Right hindlimb (tissue), 1 donor: Measurements from ENCODE around the gene CYP4F8.
"Not testable (repeated sequence)": the region's sequence is repeated elsewhere in the genome, so short reads cannot be mapped to it uniquely, and the experiment has no call there.

Experiments
- DNase-seq: peaks from one replicate; pipeline ENCODE4 v3.0.0-alpha.2; 2018

Gene CYP4F8

DNA sequence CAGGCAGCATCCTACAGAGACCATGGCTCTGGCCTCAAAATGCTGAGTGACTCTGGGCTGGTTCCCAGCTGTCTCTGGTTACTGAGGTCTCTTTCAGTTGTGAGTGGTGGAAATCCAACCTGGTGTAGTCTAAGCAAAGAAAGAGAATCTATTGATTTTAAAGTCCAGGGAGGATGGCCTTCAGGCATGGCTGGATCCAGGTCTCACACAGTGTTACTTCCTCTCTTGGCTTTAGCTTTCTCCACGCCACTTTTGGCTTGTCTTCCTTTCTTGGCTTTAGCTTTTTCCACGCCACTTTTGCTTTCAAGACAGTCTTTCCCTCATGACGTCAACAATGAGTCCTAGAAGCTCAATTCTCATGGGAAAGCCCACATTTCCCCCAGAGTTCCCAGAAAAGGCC, 29.8 kb downstream of the CYP4F8 start:
- DNase-seq: no peak

DNA sequence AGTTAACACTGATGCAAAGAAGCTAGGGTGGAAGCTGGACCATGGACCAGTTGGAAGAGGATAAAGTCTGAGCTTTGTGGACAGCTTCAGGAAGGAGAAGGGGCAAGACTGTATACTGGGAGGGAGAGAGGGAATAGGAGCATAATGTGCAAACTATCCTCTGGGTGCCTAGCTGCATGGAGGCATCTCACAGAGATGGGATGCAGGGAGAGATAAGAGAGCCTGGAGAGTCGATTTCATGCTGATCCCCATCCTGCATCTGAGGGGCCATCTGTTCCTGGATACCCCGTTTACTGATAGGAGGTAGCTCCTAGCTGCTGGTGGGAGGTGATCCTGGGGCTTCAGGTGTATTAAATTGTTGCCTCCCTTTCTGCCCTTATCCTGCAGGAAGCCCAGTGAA, 34.5 kb downstream of the CYP4F8 start:
- DNase-seq: no peak

- DNase-seq: not testable (repeated sequence)
These were observed 35.1 kb downstream of the CYP4F8 start for GRCh38 chr19:15650123-15650522.

- DNase-seq: no peak
These were observed 36.8 kb downstream of the CYP4F8 start for GRCh38 chr19:15651791-15652190.

GRCh38 chr19:15652559-15653278, 37.7 kb downstream of the CYP4F8 start:
- DNase-seq: no peak

GRCh38 chr19:15656467-15656866, 41.4 kb downstream of the CYP4F8 start:
- DNase-seq: no peak

- no peak for DNase-seq
These were observed 48.2 kb downstream of the CYP4F8 start for GRCh38 chr19:15663247-15663646.

DNA sequence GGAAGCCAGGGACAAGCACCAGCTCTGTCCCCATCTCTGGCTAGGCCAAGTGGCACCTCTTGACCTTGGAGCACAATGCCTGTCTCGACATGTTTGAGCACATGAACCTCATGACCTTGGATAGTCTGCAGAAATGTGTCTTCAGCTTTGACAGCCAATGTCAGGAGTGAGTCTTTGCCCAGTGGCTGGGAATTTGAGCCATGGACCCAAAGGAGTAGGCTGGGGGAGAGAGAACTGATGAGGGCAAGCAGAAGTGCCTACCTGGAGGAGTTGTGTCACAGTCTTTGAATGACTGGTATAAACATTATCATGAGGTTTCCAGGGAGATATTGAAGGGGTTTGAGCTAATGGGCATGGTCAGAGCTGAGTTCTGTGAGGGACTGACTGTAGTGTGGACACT, 51.2 kb downstream of the CYP4F8 start:
- DNase-seq: no peak

GRCh38 chr19:15666883-15667282, 51.9 kb downstream of the CYP4F8 start:
- DNase-seq: no peak

DNA sequence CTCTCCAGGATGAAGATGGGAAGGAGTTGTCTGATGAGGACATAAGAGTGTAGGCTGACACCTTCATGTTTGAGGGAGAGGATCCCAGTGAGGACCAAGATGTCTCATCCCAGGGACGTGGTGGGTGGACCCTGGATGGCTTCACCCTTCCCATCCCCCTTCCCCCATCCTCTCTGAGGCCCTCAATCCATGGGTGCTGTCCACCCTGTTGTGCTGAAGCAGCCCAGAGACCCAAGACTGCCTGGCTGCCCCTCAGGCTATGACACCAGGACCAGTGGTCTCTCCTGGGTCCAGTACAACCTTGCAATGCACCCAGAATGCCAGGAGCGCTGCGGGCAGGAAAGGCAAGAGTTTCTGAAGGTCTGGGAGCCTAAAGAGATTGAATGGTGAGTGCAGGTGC, 54.4 kb downstream of the CYP4F8 start:
- no peak for DNase-seq

GRCh38 chr19:15669891-15670290, 54.9 kb downstream of the CYP4F8 start:
- DNase-seq: no peak

GRCh38 chr19:15671237-15671821, 56.3 kb downstream of the CYP4F8 start:
- DNase-seq: no peak

DNA sequence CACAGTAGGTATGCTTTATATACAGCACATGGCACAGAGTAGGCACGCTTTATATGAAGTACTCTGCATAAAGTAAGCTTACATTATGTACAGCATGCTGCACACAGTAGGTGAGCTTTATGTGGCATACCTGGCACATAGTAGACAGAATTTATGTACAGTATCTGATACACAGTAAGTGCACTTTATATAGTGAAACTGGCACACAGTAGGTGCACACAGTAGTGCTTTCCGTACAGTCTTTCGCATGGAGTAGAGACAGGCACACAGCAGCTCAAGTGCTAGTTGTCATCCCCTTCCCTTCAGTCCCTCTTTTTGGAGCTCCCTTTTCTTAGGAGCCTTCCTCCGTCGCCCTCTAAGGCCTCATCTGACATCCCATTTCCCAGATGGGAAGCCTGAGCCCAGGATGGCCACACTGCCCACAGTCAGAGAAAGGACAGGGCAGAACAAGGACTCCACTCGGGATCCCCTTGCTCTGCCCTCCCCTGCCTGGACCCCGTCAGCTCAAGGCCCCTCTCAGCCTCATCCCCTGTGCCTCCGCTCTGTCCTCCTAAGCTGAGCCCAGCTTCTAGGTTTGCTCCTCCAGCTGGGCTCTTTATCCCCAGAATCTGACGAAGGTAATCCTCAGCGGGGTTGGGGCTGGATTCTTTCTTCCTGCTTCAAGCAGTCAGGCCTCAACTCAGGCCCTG, 57.0 kb downstream of the CYP4F8 start:
- DNase-seq: no peak

DNA sequence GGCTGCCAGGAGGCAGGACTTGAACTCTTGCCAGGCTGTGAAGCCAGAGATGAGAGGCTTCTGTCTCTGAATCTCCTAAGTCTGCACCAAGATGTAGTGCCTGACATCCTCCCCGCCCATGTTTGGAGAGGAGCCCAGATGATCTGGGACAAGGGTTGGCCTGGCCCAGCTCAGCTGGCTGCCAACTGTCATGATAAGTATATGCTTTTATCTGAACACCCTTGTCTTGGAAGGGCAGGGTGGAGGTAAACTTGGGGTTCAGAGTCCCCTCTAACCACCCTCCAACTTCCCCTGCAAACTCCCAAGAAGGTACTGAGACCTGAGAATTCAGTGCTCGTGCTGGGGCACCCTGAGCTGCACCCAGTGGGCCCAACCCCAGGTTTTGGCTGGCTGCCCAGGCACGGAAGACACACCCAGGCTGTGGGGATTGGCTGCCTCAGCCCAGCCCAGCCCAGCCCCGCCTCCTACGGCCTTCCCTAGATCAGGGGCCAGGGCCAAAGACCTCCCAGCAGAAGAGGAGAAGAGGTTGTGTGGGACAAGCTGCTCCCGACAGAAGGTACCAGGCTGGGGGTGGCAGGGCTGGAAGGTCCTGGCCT, 57.7 kb downstream of the CYP4F8 start, which contains the start of gene CYP4F12:
Gene CYP4F12 (plus strand): TSS at position 508 of the 596 bp plus-strand sequence. CDS start 443 bp downstream, outside the sequence.
- peak; percentile 73 for DNase-seq

DNA sequence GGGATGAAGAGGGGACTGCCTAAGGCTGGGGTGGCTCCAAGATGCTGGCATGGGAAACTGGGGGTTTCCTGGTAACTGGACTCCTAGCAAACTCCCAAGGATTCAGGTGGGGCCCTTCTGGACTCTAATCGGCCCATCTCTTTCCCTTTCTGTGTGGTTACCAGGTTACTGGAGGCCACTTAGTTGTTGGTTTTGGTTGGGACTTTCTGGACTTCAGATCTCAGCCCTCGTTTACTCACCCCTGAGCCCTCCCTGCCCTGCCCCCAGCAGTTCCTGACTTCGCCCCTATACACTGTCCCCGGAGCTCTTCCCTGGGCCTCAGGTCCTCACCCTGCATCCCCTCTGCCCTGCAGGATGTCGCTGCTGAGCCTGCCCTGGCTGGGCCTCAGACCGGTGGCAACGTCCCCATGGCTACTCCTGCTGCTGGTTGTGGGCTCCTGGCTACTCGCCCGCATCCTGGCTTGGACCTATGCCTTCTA, 58.2 kb downstream of the CYP4F8 start:
- DNase-seq: no peak

DNA sequence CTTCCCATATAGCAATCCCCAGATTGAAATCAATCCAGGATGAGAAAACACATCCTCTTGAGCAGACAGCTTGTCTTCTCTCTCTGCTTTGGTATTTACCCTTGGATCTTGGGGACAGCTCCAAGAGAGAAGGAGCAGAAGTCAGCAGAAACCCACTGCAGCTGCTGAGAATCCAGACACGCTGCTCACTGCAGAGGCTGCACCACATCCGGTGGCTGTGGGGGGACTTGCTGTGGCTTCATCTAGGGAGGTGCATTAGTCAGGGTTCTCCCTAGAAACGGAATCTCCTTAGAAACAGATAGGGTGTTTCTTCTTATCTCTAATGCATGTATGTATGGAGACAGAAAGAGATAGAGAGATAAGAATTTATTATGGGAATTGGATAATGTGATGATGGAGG, 60.5 kb downstream of the CYP4F8 start:
- no peak for DNase-seq

- no peak for DNase-seq
These were observed 64.1 kb downstream of the CYP4F8 start for GRCh38 chr19:15679089-15679488.

DNA sequence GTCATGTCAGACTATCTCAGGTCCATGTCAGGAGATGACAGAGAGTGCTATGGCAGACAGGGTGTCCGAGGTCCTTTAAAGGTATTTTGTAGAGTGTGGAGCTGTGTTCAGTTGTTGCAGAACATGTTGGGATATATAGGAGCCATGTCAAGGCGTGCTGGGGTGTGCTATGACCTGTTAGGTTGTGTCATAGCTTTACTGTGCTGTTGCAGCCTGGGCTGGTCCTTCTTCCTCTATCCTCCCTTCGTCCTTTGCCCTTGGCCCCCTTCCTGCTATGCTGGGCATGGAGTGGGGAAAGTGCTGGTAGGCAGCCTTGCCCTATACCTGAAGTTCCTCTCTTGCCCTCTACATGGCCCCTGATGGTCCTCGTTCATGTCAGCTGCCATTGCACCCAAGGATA, 64.8 kb downstream of the CYP4F8 start:
- not testable (repeated sequence) for DNase-seq
